Adrenal gland (tissue), 12 donors: ENCODE data around the gene BRCA2. TPM values are rescaled to one million over a fixed set of nuclear protein-coding genes. Genes with fewer than 3 reads are reported as not detected.

Experiments
- DNase-seq, 7 donors: peaks; one replicate each; pipeline ENCODE4 v3.0.0-alpha.2; 2019 to 2020
- H3K27ac ChIP-seq, 5 donors: fragments of 200-600 bp; sonication (generic) in 4 of 5; 1 replicate in 3 of 5; 2 replicates in 2 of 5; pipeline versions ENCODE4 v1.5.1 to v1.8.0; 2016 to 2020; ENCODE audit warnings: mild to moderate bottlenecking in 1 of 5
- H3K27me3 ChIP-seq: fragments of 200-600 bp; 2 replicates; pipeline ENCODE4 v1.8.0; 2021
- H3K36me3 ChIP-seq, 2 donors: fragments of 200-600 bp; replicated peaks in 1 of 2; 1 replicate in 1 of 2; 2 replicates in 1 of 2; pipeline versions ENCODE4 v1.5.1 to v1.8.0; 2018 to 2022
- H3K4me1 ChIP-seq, 2 donors: fragments of 200-600 bp; replicated peaks in 1 of 2; 1 replicate in 1 of 2; 2 replicates in 1 of 2; pipeline versions ENCODE4 v1.5.1 to v1.8.0; 2018 to 2021
- H3K4me3 ChIP-seq, 4 donors: fragments of 200-600 bp; sonication (generic) in 3 of 4; one replicate each; pipeline ENCODE4 v1.5.1; 2016 to 2018
- H3K9me3 ChIP-seq, 3 donors: fragments of 200-600 bp; sonication (generic) in 1 of 3; replicated peaks in 1 of 3; 1 replicate in 2 of 3; 2 replicates in 1 of 3; pipeline versions ENCODE4 v1.5.1 to v1.8.0; 2016 to 2021
- POLR2A ChIP-seq, 2 donors: fragments of 450-650 bp; IDR thresholded peaks; one replicate each; pipeline ENCODE4 v1.6.1; 2017; ENCODE audit warnings: antibody characterized with exemption in 2 of 2, mild to moderate bottlenecking in 2 of 2, moderate library complexity in 1 of 2
- WGBS, 4 donors: extraction: QIAGEN DNeasy Blood & Tissue Kit in 2 of 4; methylation state at CpG; one replicate each; pipeline versions ENCODE4 v1.1.5 to v1.1.7; 2013 to 2017; 5-methylcytosine and 5-hydroxymethylcytosine counted together
- intact Hi-C, 2 donors: fragments of 100-400 bp; cut with DNase I; formaldehyde crosslinking; loops; one replicate each; pipeline versions ENCODE4 v1.14.1 to v1.15.0; 2022 to 2023
- polyA plus RNA-seq, 3 donors: library from polyadenylated mRNA; stranded (reverse); fragments of 200-250 nt in 2 of 3; fragments of 350-450 nt in 1 of 3; fragmentation: Illumina TruSeq in 1 of 3; extraction: RNeasy Lipid Tissue Mini Kit (QIAGEN cat#74804) in 1 of 3; gene quantifications; one replicate each; pipeline ENCODE4 v1.2.3, GENCODE V29; 2013 to 2014
- total RNA-seq, 9 donors: library from RNA; depleted of rRNA in 4 of 9; stranded (reverse); fragments of >200 nt in 4 of 9; fragments of 120-200 nt in 1 of 9; fragmentation: NEBNext Ultra II Directional in 1 of 9; extraction: Animal tissue kit (Norgen Biotek cat#: 25700) in 1 of 9; gene quantifications; one replicate each; pipeline versions ENCODE4 v1.1.0 to v1.2.4, GENCODE V29; 2013 to 2023
- TF ChIP-seq, protein P1 (sequence below), 6 experiments: fragments of 450-650 bp in 4 of 6; fragments of 200-600 bp in 2 of 6; sonication (generic) in 1 of 6; IDR thresholded peaks; 1 replicate in 5 of 6; 2 replicates in 1 of 6; pipeline versions ENCODE4 v1.5.1 to v1.8.0; 2016 to 2021; ENCODE audit warnings: antibody characterized with exemption in 6 of 6, mild to moderate bottlenecking in 2 of 6, moderate library complexity in 1 of 6
- donor health status: healthy with polysubstance abuse.
- donor health status: Bipolar disorder and iron deficiency.
- donor health status: DM: yes; HTN: yes; CAD: no.
- donor health status: DM: no; HTN: no; CAD: no.
- donor health status: DM: no; HTN: no; CAD: no.
- donor health status: DM: yes; HTN: yes; CAD: no.

BRCA2 gene
- total and polyA plus RNA-seq, 12 donors, result 0.07 to 4.5 (median 1.2) TPM

DNA sequence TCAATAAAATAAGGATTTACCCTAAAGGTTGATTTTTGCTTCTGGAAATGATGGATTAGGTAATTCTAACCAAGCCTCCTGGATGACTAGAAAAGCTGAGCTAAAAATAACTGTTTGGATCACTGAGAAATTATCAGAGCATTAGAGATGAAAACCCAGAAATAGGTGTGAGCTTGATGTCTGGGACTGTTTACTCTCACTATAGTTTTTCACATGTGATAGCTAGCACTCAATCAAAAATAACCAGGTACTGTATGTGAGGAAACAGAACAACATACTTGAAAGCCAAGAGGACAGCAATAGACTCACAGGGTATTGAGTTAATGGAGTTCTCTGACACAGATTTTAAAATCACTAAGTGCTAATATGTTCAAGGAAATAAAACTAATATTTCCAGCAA, 9.7 kb upstream of the BRCA2 start:
- intact Hi-C loops, result no loop called here

DNA sequence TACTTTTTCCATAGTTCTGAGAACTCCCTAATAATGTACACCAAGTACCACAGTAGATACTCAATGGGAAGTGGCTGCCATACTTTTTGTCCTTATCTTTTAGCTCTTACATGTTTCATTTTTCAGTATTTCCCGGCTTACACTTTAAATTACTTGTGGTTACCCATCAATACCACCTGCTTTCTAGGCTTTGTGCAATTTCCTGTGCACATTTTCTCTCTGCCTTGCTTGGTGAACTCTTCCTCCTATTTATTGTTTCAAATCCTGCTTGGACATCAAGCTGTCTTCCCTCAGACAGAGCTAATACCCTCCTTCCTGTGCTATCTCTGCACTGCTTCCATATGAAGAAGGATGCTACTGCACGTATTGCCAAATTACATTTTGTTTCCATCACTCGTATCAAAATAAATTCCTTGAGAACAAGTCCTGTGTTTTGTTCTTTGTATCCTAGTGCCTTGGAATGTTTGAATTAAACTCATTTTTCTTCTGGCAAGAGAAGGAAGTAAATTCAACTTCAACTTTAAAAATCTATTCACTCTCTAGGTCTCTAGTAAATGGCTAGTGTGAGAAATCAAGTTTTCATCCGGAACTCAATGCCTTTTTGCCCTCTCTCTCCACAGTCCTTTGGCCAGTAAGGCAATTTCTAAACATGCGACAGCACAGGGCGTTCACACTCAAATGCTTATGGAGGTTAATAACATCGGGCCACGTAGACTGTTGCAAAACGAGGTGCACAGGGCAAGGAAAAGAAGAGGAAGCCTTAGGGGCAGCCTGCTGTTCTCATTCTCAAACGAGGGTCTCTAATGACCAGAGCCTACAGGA, 5.8 kb upstream of the BRCA2 start:
- Histone ChIP-seq H3K9me3 (no peaks in the 10 kb centered on the region), H3K36me3 (no peaks in the 10 kb centered on the region), H3K4me3 (peak overlapping the region in 1 of 4 donors; percentile 2), H3K4me1 (no peaks in the 10 kb centered on the region), H3K27me3 (no peaks in the 10 kb centered on the region), H3K27ac (no peak overlapping the region)
- TF ChIP-seq, protein P1, sequence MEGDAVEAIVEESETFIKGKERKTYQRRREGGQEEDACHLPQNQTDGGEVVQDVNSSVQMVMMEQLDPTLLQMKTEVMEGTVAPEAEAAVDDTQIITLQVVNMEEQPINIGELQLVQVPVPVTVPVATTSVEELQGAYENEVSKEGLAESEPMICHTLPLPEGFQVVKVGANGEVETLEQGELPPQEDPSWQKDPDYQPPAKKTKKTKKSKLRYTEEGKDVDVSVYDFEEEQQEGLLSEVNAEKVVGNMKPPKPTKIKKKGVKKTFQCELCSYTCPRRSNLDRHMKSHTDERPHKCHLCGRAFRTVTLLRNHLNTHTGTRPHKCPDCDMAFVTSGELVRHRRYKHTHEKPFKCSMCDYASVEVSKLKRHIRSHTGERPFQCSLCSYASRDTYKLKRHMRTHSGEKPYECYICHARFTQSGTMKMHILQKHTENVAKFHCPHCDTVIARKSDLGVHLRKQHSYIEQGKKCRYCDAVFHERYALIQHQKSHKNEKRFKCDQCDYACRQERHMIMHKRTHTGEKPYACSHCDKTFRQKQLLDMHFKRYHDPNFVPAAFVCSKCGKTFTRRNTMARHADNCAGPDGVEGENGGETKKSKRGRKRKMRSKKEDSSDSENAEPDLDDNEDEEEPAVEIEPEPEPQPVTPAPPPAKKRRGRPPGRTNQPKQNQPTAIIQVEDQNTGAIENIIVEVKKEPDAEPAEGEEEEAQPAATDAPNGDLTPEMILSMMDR (IDR thresholded peaks at IDR 0.05), result no peak
- intact Hi-C loops, result loop anchor here (5.0 to 10.0 kb wide), 3 partner anchors 292 to 395 kb away; no protein-coding TSS in a partner anchor
- DNase-seq, result peak in 1 of 7 donors; percentile 3
- WGBS, 4 donors, result 32 to 43% (median 35%) methylated on average over 10 of the region's 10 CpGs

More for the DNA sequence above, 9.7 kb upstream of the BRCA2 start:
- H3K27ac ChIP-seq, result no peak overlapping the region
- DNase-seq, result no peak
- H3K27me3 ChIP-seq, result peaks cover 6% of the 10 kb centered on the region
- H3K9me3 ChIP-seq, result no peaks in the 10 kb centered on the region
- no peak overlapping the region for H3K4me3 ChIP-seq
- TF ChIP-seq, protein P1 (IDR thresholded peaks at IDR 0.05), result no peak
- TF ChIP-seq POLR2A (IDR thresholded peaks at IDR 0.05), result no peak
- no peaks in the 10 kb centered on the region for H3K4me1 ChIP-seq
- no peaks in the 10 kb centered on the region for H3K36me3 ChIP-seq

DNA sequence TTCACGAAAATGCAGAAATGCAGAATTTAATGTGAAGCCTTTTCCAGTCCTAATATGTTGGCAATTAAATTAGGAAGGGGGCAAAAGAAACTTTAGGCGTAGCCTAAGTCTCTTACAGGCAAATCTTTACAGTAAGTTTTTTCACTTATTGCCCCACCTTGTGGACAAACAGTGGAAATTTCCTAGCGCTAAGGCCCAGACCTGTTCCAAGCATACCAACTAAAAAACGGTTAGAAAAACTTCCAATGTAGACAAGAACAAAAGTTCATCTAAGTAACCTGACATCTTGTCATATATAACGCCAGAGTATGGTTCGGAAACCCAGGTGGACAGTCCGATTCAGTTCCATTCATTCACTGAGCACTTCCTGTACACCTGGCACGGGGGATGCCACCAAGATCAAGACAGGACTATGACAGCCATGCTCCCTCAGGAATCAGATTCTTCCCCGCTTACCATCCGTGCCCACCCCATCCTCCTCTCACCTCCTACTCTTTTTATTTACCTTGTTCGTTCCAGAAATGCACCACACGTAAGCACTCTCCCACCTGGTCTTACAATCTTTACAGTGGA, 5.1 kb upstream of the BRCA2 start:
- TF ChIP-seq POLR2A (IDR thresholded peaks at IDR 0.05), result no peak
- TF ChIP-seq, protein P1 (IDR thresholded peaks at IDR 0.05), result peak; percentile 57 to 82 (median 70)
- Histone ChIP-seq H3K4me3 (peak overlapping the region in 1 of 4 donors; percentile 2), H3K4me1 (no peaks in the 10 kb centered on the region), H3K27me3 (no peaks in the 10 kb centered on the region), H3K27ac (no peak overlapping the region), H3K36me3 (no peaks in the 10 kb centered on the region), H3K9me3 (no peaks in the 10 kb centered on the region)
- intact Hi-C loops, result loop anchor here (5.0 to 10.0 kb wide), 3 partner anchors 293 to 395 kb away; no protein-coding TSS in a partner anchor
- DNase-seq, result peak in 1 of 7 donors; percentile 20
- 31 to 40% (median 38%) methylated on average over 11 to 12 of the region's 12 CpGs for WGBS, 4 donors

DNA sequence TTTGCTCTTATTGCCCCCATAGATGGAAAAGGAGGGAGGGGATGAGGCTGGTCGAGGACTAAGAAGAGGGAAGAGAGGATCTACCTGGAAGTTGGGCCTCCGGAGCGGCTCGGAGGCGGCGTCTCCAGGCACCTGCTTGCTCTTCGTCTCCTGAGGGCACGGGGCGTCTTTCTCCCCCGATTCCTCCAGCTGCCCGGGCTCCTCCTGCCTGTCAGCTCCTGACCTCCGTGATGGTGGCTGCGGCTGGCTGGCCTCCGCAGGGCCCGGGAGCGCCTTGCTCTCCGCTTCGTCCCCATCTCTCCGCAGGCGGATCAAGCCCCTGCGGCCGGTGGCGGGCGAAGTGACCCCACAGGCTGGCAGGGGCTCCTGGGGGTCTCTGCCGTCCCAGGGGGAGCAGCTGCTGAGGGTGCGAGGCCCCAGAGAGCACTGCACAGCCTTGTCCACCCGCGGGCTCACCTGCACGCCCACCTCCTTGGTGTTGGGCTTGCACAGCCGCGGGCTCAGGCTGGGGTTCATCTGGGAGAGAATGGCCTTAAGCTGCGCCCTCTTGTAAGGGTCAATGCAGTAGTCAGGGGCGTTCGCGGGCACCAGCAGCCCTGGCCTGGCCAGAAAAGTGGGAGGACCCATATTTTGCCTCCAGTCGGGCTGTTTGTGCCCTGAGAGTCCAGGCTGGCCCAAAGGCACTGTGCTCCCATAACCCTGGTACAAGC, 4.0 kb upstream of the BRCA2 start:
- DNase-seq, result no peak
- H3K36me3 ChIP-seq, result no peaks in the 10 kb centered on the region
- no peak overlapping the region for H3K27ac ChIP-seq
- H3K27me3 ChIP-seq, result no peaks in the 10 kb centered on the region
- no peaks in the 10 kb centered on the region for H3K4me1 ChIP-seq
- TF ChIP-seq, protein P1 (IDR thresholded peaks at IDR 0.05), result no peak
- no peak for TF ChIP-seq POLR2A (IDR thresholded peaks at IDR 0.05)
- H3K4me3 ChIP-seq, result no peak overlapping the region
- 82 to 92% (median 86%) methylated on average over 24 to 36 of the region's 36 CpGs for WGBS, 4 donors
- intact Hi-C loops, result loop anchor here (5.0 to 10.0 kb wide), 3 partner anchors 294 to 397 kb away; no protein-coding TSS in a partner anchor
- no peaks in the 10 kb centered on the region for H3K9me3 ChIP-seq
